ENCODE results near the gene ZNF263.

DNA sequence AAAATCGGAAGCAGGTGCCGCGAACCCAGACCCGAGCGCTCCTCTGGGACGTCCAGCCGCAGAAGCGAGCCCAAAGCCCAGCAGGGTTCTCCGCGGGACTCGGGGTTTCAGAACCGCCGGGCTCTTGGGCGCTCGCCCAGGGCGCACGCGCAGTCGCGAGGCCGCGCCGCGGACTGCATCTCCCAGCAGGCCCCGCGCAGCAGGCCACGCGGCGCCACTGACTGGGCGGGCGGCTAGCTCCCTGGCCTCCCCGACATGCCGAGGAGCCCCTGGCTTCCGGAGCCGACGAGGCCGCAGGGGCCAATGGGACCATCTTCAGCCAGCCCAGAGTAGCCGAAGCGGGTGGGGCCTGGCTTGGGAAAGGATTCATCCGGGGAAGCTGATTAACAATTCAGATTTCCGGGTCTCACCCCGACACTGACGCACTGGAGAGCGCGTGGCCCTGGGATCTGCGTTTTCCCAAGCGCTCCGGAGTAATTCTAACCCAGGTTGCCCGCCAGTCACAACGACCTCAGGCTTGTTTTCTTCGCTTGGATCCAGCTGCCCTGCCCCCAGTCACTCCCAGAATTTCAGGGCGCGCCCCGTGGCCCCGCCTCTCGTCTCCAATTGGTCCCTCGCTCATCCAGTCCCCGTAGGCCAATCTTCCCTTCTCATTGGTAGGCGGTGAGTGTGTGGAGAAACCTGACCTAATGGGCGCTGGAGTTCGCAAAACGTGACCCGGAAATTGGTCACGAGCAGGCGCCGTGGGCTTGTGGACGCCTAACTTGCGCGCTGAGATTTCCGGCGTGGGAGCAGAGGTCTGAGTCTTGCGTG, at the start of gene ZNF263:
- TF ChIP-seq, protein P1, sequence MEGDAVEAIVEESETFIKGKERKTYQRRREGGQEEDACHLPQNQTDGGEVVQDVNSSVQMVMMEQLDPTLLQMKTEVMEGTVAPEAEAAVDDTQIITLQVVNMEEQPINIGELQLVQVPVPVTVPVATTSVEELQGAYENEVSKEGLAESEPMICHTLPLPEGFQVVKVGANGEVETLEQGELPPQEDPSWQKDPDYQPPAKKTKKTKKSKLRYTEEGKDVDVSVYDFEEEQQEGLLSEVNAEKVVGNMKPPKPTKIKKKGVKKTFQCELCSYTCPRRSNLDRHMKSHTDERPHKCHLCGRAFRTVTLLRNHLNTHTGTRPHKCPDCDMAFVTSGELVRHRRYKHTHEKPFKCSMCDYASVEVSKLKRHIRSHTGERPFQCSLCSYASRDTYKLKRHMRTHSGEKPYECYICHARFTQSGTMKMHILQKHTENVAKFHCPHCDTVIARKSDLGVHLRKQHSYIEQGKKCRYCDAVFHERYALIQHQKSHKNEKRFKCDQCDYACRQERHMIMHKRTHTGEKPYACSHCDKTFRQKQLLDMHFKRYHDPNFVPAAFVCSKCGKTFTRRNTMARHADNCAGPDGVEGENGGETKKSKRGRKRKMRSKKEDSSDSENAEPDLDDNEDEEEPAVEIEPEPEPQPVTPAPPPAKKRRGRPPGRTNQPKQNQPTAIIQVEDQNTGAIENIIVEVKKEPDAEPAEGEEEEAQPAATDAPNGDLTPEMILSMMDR (IDR thresholded peaks at IDR 0.05), result peak in 3 of 6 experiments; percentile 3 to 20 (median 12)
- TF ChIP-seq POLR2A (IDR thresholded peaks at IDR 0.05), result peak; percentile 53 to 56

Measured in Peyer's patch (tissue), 4 donors.